ENCODE data around the gene DCC.

Gene DCC

DNA sequence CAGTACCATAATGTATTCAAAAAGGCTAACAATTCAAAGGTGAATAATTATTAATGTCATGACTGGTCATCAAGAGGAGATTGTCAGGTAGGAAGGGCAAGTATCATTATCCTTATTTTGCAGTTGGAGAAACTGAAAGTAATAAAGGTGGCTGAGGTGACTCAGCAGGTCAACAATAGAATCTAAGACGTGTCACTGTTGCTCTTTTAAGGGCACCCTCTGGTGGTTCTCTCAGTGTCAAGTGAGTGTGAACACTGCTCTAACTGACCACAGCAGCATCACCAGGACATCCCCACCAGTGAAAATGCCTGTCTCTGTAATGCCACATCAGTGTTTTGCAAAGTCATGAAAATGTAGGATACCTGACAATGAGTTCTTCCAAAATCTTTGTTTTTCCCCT is 69.7 kb downstream of the DCC start:
- no peak overlapping the region for H3K9ac ChIP-seq (ENCODE audit: low read length)
- no peaks in the 10 kb centered on the region for H3F3A ChIP-seq (ENCODE audit: insufficient read depth, low read length)
- no peaks in the 10 kb centered on the region for H3K79me2 ChIP-seq (ENCODE audit: low read length)
- no peaks in the 10 kb centered on the region for H3K27me3 ChIP-seq (replicated peaks; ENCODE audit: insufficient read depth, low read length)
- no peak overlapping the region for H3K4me3 ChIP-seq (ENCODE audit: low read length)
- peak; percentile 83 for DNase-seq
- peak overlapping the region; percentile 74 for H2AFZ ChIP-seq (ENCODE audit: low read length)
- peak overlapping the region; percentile 44 for H3K4me2 ChIP-seq (ENCODE audit: low read depth, low read length)
- no peaks in the 10 kb centered on the region for H3K9me2 ChIP-seq (replicated peaks; ENCODE audit: insufficient read depth, low read length)
- TF ChIP-seq, protein P1, sequence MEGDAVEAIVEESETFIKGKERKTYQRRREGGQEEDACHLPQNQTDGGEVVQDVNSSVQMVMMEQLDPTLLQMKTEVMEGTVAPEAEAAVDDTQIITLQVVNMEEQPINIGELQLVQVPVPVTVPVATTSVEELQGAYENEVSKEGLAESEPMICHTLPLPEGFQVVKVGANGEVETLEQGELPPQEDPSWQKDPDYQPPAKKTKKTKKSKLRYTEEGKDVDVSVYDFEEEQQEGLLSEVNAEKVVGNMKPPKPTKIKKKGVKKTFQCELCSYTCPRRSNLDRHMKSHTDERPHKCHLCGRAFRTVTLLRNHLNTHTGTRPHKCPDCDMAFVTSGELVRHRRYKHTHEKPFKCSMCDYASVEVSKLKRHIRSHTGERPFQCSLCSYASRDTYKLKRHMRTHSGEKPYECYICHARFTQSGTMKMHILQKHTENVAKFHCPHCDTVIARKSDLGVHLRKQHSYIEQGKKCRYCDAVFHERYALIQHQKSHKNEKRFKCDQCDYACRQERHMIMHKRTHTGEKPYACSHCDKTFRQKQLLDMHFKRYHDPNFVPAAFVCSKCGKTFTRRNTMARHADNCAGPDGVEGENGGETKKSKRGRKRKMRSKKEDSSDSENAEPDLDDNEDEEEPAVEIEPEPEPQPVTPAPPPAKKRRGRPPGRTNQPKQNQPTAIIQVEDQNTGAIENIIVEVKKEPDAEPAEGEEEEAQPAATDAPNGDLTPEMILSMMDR (IDR thresholded peaks at IDR 0.05; ENCODE audit: low read length), result peak; percentile 59
- TF ChIP-seq EZH2 (optimal IDR thresholded peaks at IDR 0.05; ENCODE audit: low read depth, low read length) (no peak), EZH2phosphoT487 (IDR thresholded peaks at IDR 0.05; ENCODE audit: low read length) (no peak)
- H4K20me1 ChIP-seq (ENCODE audit: insufficient read depth, low read length), result no peaks in the 10 kb centered on the region
- H3K9me3 ChIP-seq (replicated peaks; ENCODE audit: insufficient read depth, low read length), result no peaks in the 10 kb centered on the region
- H3K4me1 ChIP-seq (ENCODE audit: low read length), result peaks cover 5% of the 10 kb centered on the region
- no peak overlapping the region for H3K27ac ChIP-seq (ENCODE audit: low read length)
- H3K36me3 ChIP-seq (replicated peaks; ENCODE audit: insufficient read depth, low read length), result no peaks in the 10 kb centered on the region

DNA sequence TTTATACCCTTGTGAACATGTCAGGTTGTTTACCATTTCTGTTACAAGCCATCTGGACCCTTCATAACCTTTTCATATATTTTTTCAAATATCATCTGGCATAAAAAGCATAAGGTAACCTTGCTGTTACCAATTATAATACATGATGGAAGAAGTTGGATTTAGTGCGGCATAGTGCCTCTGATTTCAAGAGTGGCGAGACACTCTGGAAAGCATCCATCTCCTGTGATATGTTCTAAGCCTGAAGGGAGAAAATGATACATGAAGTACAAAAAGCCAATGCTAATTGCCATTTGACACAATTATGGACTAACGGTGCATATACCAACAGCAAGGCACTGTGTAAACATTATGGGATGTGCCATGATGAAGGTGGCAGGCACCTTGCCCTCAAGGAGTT is 75.1 kb downstream of the DCC start:
- Histone ChIP-seq H3F3A (ENCODE audit: insufficient read depth, low read length) (no peaks in the 10 kb centered on the region), H3K27ac (ENCODE audit: low read length) (no peak overlapping the region), H3K27me3 (replicated peaks; ENCODE audit: insufficient read depth, low read length) (no peaks in the 10 kb centered on the region), H3K4me2 (ENCODE audit: low read depth, low read length) (no peak overlapping the region), H3K4me1 (ENCODE audit: low read length) (no peaks in the 10 kb centered on the region), H3K9me3 (replicated peaks; ENCODE audit: insufficient read depth, low read length) (no peaks in the 10 kb centered on the region), H3K9ac (ENCODE audit: low read length) (no peak overlapping the region), H3K9me2 (replicated peaks; ENCODE audit: insufficient read depth, low read length) (no peaks in the 10 kb centered on the region), H3K79me2 (ENCODE audit: low read length) (no peaks in the 10 kb centered on the region), H2AFZ (ENCODE audit: low read length) (no peak overlapping the region), H3K36me3 (replicated peaks; ENCODE audit: insufficient read depth, low read length) (no peaks in the 10 kb centered on the region), H4K20me1 (ENCODE audit: insufficient read depth, low read length) (no peaks in the 10 kb centered on the region), H3K4me3 (ENCODE audit: low read length) (no peak overlapping the region)
- no peak for DNase-seq
- TF ChIP-seq EZH2 (optimal IDR thresholded peaks at IDR 0.05; ENCODE audit: low read depth, low read length) (no peak), EZH2phosphoT487 (IDR thresholded peaks at IDR 0.05; ENCODE audit: low read length) (no peak)
- TF ChIP-seq, protein P1 (IDR thresholded peaks at IDR 0.05; ENCODE audit: low read length), result no peak

DNA sequence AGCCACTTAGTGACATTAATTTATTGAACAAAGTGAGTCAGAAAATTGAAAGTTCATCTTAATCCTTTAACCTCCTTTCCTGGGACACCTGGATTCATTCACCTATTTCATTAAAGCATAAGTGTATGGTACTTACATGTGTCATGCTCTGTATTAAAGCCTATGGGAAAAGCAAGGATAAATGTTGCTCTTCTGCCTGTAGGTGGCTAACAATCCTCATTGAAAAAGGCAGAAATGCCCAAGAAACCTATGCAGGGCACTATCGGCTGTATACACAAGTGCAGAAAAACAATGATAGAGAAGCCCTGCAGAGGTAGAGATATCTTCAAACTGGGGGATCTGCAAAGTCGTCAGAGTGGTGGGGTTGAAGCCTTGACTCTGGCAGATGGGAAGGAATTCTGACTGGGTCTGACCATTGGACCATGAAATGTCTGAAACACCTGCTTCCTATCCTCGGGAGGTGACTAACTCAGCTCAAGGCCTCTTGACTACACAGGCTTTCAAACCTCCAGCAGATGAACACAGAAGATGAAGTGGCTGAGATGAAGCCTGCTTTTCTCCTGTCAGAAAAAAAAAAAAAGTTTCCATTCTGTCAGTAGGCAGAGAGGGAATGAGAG is 83.1 kb downstream of the DCC start:
- H3K9me2 ChIP-seq (replicated peaks; ENCODE audit: insufficient read depth, low read length), result no peaks in the 10 kb centered on the region
- no peaks in the 10 kb centered on the region for H3K9me3 ChIP-seq (replicated peaks; ENCODE audit: insufficient read depth, low read length)
- no peak for DNase-seq

More for the DNA sequence above, 83.1 kb downstream of the DCC start:
- Histone ChIP-seq H3F3A (ENCODE audit: insufficient read depth, low read length) (no peaks in the 10 kb centered on the region), H3K79me2 (ENCODE audit: low read length) (no peaks in the 10 kb centered on the region), H4K20me1 (ENCODE audit: insufficient read depth, low read length) (no peaks in the 10 kb centered on the region), H2AFZ (ENCODE audit: low read length) (no peak overlapping the region), H3K9ac (ENCODE audit: low read length) (no peak overlapping the region), H3K4me1 (ENCODE audit: low read length) (no peaks in the 10 kb centered on the region), H3K36me3 (replicated peaks; ENCODE audit: insufficient read depth, low read length) (no peaks in the 10 kb centered on the region), H3K4me3 (ENCODE audit: low read length) (no peak overlapping the region), H3K27me3 (replicated peaks; ENCODE audit: insufficient read depth, low read length) (no peaks in the 10 kb centered on the region), H3K4me2 (ENCODE audit: low read depth, low read length) (no peak overlapping the region), H3K27ac (ENCODE audit: low read length) (no peak overlapping the region)
- TF ChIP-seq EZH2phosphoT487 (IDR thresholded peaks at IDR 0.05; ENCODE audit: low read length), result no peak
- TF ChIP-seq, protein P1 (IDR thresholded peaks at IDR 0.05; ENCODE audit: low read length), result no peak
- TF ChIP-seq EZH2 (optimal IDR thresholded peaks at IDR 0.05; ENCODE audit: low read depth, low read length), result no peak

Measured in MM.1S (cell line).